Endometrial microvascular endothelial cells (primary cell): ENCODE measurements around the gene TSC2. TPM values are rescaled to one million over a fixed set of nuclear protein-coding genes. Genes with fewer than 3 reads are reported as not detected.
"Not testable (repeated sequence)": the region's sequence is repeated elsewhere in the genome, so short reads cannot be mapped to it uniquely, and the experiment has no call there.

ENCODE experiments used
- in situ Hi-C: cut with HindIII; loops from 2 replicates; pipeline ENCODE4 v1.10.0; 2017; ENCODE audit warnings: low sequenced_read_pairs, low pct_unique_long_range_greater_than_20kb; ENCODE audit errors: inconsistent ontology term
- total RNA-seq: library from RNA; depleted of rRNA; stranded (reverse); fragments of >200 nt; gene quantifications from one replicate; pipeline ENCODE4 v1.2.3, GENCODE V29; 2015; ENCODE audit errors: inconsistent ontology term

TSC2 gene
- total RNA-seq, 1 donor from 2014 or later = 59.2 TPM

DNA sequence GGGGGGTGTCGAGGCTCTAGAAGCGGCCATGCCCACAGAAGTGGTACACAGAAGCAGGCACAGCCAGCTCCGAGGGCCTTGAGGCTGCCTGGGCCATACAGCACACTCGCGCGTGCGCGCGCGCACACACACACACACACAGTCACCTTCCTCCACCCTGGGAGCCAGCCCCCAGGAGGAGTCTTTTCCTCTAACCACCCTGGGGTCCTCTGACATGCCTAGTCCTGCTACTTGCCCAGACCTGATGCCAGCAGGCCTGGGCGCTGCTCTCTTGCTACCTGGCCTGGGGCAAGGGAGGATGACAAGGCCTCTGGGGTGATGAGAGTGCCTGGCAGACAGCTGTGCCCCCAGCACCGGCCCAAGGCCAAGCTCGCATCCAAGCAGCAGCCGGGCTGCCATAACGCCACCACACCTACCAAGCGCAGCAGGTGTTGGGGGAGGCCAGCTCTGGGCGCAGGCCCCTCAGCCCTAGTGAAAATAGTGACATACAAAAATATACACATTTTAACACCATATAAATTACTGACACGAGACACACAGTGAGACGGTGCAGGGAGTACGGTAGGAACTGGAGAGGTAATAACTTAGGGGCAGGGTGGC is 41.1 kb downstream of the TSC2 start:
- in situ Hi-C loops = no loop called here

DNA sequence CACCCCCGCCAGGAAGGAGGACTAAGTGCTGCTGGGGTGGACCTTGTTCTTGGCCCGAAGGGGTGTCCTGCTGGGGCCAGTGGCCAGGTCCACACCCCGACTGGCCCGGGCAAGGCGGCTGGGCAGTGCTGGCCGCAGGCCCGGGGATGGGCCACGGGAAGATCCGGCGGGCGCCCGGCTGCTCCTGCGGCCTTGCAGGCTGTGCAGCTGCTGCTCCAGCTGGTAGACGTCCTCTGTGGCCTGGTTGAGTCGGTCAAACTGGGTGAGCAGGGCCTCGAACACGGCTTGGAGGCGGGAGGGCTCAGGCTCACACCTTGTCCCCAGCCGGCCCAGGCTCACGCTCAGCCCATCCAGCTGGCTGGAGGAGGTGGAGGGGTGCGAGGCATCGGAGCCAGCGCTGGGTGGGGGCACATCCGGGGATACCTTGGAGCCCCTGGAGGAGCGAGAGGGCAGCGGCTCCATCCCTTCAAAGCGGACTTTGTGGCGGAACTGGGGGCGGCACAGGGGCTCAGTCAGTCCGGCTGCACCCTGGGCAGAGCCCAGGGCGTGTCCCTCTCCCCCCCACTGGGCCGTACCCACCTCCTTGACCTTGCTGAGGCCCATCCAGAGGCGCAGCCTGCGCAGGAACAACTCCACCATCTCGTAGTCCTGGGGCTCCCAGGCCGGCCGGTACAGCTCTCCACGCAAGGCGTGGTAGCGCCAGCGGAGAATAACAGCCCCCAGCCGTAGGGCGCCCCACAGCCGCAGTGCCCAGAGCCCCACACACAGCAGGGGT is 42.1 kb downstream of the TSC2 start:
- in situ Hi-C loops = no loop called here

DNA sequence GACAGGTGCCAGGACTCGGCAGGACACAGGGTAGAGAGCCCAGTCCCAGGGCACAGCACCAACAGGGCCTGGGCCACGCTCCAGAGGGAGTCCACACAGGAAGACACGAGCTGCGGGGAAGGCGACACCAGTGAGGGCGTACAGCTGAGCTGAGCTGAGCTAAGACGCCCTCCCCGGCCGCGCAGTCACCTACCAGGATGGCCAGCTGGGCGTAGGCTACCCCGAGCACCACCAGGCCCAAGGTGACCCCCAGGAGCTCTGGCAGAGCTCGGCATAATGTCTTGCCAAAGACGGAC is 42.6 kb downstream of the TSC2 start:
- in situ Hi-C loops = no loop called here

DNA sequence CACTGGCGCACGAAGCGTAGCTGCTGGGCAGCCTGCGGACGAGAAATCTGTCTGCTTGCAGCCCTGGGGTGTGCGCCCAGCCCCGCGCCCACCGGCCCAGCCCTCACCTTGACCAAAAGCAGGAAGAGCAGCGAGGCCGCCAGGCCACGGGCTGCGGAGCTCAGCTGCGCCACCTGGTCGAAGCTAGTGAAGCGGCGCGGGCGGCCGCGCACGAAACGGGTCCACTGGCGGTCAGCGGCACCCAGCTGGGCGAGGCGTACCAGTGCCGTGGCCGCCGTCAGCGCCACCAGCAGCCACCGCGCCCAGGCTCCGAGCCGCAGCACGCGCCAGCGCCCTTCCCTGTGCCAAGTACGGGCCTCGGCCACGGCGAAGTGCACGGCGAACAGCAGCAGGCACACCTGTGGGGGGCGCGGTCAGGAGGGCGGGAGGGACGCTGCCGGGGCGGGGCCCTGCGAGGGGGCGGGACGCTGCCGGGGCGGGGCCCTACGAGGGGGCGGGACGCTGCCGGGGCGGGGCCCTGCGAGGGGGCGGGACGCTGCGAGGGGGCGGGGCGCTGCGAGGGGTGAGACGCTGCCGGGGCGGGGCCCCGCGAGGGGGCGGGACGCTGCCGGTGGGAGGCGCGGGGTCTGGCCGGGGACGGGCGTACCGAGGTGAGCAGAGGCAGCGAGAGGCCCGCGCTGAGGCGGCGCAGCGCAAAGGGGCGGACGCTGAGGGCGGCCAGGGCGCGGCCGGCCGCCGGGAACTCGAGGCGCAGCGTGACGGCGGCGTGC is 43.2 kb downstream of the TSC2 start:
- in situ Hi-C loops = no loop called here

DNA sequence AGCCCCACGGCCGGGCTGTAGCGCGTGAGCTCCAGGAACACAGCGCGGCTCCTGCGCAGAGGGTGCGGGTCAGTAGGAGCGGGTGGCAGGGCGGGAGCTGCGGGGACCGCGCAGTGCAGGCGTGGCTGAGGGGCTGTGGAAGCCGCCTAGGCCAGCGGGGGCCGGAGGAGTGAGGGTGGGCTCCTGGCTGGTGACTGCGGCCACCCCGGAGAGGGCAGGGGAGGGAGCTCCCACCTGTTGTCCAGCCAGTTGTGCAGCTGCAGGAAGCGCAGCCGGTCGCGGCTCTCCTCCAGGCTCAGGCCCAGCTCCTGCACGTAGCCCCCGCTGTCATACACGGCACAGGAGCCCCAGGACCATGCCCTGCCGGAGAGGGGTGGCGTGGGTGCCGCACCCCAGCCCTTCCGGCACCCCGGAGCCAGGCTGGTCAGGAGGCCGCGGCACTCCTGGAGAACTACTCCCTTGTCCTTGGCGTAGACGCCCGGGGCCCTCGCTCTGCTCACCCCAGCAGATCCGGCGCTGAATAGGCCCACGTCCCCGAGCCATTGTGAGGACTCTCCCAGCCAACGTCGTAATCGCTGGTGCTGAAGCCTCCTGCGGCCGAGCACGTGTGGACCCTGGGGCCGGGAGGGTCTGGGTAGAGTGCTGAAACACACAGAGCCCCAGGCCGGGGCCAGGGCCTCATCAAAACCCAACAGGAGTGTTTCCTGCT is 43.9 kb downstream of the TSC2 start:
- in situ Hi-C loops = no loop called here

DNA sequence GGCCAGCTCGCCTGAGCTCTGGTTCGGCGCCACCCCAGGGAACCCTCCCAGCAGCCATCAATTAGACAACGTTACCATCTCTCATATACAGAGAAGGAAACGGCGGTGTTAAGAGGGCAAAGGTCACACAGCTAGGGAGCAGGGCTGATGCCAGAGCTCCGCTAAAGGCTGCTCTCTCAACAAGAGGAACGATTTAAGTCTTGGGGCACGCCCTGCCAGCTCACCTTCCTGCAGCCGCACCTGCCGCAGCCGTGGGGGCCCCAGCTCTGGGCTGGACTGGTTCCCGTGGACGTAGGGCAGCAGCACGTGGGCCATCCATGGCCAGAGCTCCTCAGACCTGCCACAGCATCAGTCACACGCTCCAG is 44.5 kb downstream of the TSC2 start:
- in situ Hi-C loops = no loop called here

DNA sequence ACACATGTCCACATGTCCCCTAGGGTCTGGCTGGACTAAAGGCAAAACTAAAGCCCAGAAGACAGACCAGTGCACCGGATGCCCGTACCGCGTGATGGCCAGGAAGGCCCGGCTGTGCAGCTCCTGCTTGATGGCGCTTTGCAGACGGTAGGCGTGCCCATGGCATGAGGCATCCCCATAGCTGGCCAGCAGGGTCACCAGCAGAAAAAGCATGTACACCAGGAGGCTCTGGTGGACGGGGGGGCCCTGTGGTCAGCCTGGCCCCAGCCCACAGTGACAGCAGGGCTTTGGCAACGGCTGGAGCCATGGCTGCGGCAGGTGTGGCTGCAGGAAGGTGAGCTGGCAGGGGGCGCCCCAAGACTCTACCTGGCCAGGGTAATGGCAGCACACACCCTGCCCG is 45.1 kb downstream of the TSC2 start:
- in situ Hi-C loops = no loop called here

DNA sequence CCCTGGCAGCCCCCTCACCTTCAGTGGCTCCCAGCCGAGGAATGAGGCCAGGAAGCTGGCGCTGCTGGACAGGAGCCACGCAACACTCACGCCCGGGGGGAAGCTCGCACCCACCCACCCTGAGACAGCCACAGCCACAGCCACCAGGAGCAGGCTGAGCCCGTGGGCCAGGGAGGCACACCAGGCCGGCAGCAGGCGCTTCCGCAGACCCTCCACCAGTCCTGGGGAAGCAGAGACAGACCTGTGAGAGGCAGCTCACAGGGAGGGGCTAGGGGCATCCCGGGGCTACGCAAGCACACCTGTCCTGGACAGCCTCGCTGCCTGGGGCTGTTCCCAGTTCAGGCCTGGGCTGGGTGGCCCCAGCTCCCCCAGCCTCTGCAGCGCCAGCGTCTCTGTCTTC is 46.0 kb downstream of the TSC2 start:
- in situ Hi-C loops = no loop called here

DNA sequence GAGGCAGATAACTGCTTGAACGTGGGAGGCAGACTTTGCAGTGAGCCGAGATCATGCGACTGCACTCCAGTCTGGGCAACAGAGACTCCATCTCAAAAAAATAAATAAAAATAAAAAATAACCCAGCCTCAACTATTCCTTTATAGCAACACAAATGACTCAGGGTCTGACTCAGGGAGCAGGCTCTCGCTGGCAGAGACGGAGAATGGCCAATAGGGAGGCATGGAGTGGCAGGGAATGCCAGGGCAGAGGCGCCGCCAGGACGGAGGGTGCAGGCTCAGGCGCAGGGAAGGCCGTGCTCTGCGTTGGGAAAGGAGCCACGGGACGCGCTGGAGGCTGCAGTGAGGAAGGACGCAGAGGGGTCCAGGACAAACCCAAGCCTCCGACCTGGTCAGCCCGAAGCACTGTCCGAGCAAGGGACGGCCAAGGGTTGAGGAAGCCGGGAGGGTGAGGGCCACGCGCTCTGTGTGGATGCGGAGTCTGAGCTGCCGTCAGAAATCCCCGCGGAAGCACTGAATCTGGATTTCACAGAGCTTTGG is 47.6 kb downstream of the TSC2 start:
- in situ Hi-C loops = no loop called here

DNA sequence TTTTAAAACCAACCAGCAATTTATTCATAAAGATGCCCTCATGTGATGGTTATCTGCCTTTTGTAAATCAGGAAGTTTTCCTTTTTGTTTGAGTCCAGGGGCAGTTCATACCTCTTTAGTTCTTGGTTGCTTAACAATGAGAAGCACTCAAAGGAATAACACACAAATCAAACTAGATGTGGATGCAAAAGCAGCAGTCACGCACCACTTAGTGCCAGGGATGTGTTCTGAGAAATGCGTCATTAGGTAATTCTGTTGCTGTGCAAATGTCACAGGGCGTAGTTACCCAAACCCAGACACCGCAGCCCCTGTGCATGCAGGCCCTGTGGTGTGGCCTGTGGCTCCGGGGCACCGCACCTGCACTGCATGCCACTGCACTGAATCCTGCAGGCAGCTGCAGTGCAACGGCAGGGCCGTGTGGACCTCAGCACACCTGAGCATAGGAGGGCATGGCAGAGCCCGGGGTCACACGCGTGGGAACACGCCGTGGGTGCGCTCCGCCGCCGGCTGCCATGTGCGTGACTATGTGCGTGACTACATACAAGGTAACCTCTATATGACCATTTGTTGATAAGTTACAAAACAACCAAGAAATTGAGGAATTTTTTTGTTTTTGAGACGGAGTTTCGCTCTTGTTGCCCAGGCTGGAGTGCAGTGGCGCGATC is 48.3 kb downstream of the TSC2 start:
- in situ Hi-C loops = no loop called here

DNA sequence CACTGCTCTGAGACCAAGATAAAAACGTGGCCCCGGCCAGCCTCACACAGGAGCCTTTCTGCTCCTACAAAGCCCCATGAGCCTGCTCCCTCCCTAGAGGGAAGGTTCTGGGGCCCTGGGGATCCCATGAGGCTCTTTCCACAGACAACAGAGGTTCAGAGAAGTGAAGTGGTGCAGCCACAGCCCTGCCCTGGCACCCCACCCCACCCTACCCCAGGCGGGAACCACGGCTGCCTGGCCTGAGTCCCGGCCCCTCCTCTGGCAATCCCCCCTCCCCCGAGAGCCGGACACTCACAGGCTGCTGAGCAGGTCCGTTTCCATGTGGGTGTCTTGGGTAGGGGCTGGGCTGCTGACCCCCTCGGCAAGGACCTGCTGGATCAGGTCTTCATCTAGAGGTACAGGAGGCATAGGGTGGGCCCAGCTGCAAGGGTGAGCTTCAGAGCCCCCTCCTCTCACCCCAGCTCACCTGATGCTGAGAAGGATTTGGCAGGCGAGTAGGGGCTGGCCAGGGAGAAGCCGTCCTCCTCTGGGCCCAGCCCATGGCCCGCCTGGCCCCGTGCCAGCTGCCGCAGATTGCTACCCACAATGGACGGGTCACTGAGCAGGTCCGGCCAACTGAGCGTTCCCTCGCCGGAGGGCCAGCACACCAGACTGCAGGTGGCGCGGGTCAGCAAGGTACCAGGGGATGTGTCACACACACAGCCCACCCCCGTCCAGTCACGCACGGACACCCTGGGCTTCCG is 49.2 kb downstream of the TSC2 start:
- in situ Hi-C loops = no loop called here

DNA sequence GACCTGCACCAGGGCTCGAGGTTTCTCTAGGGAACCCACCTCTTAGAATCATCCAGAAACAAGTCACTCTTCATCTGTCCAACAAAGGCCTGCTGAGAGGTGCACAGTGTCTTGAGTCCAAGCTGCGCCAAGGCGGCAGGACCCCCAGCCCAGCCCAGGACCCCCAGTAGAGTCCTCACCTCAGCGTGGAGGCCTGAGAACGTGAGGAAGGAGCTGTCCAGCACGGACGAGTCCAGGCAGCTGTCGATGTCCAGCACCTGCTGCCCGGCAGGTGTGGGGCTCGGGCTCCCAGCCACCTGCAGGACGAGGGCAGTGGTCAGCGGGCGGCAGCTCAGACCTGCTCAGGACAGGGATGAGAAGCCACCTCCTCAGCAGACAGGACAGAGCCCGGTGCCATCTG is 49.9 kb downstream of the TSC2 start:
- in situ Hi-C loops = not testable (repeated sequence)

DNA sequence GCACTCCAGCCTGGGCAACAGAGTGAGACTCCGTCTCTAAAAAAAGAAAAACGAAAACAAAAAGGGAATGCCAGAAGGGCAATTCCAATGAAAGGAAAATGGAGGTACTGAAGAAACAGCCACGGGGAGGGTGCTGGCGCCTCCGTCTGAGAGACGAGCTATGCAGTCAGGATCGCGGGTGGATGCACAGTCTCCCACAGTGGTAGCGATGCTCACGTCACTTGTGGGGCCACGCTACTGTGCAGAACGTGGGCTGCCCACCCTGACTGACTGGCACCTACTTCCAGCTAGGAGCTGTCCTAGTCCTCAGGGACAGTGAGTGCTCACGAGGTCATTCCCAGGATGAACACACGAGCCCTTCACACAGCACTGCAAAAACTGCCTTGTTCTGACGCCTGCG is 53.8 kb downstream of the TSC2 start:
- in situ Hi-C loops = not testable (repeated sequence)

DNA sequence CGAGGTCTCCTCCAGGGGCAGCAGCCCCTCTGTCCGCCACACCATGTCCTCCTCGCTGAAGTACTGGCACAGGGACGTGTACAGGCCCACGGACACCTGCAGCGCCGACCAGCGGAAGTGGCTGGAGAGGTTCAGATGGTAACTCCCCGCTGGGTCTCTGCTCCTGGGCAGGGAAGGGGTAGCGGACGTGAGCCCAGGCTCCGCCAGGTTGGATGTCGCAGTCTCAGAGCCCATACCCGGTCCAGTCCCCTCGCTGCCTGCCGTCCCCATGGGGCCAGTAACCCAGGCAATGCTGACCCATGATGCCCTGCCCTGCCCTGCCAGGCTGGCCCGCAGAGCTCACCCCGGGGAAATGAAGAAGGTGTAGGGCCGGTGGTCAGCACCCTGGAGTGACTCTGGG is 54.7 kb downstream of the TSC2 start:
- in situ Hi-C loops = no loop called here

DNA sequence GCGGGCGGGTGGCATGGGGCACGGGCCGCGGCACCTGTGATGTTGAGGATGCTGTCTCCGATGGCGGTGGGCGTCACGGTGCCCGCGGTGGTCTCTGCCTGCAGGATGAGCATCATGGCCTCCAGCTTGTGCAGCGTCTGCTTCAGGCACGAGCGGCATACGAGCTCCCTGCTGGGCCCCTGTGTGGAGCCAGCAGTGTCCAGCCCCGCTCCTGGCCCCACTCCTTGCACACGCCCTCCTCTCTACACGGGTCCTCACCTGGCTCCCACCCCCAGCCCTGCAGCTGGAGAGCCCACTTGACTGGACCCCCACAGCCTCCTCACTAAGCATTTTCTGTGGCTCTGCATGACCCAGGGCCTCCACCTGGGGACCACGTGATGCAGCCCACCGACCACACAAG is 56.7 kb downstream of the TSC2 start:
- in situ Hi-C loops = not testable (repeated sequence)

DNA sequence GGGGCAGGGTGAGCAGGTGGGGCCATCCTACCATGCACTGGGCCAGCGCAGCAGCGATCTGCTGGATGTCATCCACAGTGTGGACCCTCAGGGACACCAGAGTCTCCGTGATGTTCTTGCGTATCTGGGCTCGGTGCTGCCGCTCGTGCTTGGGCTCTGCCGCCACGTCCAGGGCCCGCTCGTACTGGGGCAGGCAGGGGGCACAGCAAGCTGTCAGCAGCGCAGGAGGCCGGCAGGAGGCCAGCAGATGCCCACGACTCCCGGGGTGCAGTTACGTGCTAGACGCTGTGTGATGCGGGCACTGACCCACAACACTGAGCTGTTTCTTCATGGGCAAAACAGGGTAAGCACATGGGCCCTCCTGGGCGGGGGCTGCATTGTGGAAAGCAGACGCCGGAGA is 57.5 kb downstream of the TSC2 start:
- in situ Hi-C loops = not testable (repeated sequence)

DNA sequence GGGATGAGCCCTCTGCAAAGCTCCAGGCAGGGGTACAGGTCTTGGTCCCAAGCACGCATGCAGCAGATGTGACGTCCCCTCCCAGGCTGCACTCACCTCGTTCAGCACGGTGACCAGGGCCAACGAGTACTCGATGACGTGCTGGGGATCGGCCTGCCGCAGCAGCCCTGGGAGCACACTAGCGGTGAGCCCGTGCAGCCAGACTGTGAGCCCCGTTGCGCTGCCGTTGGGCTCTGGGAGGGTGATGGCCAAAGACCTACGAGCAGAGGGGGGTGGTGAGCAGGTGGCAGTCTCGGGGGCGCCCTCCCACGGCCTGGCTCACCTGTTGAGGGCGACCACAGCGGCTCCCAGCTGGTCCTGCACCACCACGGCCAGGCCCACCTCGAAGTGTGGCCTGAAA is 58.0 kb downstream of the TSC2 start:
- in situ Hi-C loops = not testable (repeated sequence)

DNA sequence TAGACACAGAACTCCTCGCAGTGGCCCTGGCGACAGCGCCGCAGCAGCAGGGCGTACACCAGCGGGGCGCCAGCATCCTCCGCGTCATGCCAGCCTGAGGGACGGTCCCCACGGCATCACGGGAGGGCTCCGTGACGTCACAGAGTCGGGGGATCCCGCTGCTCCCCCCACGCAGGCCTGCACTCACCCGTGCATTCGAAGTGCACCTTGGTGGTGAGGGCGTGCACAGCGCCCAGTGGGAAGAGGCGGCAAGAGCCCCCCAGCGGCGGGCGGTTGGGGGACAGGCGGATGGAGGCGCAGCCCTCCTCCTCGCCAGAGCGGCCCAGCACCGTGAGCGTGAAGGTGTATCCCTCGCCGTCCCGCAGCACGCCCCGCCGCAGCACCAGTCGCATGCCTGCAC is 58.4 kb downstream of the TSC2 start:
- in situ Hi-C loops = not testable (repeated sequence)
